Thymus (tissue), 11 donors: ENCODE data around the gene MIER3. TPM values are rescaled to one million over a fixed set of nuclear protein-coding genes. Genes with fewer than 3 reads are reported as not detected.
"Not testable (repeated sequence)": the region's sequence is repeated elsewhere in the genome, so short reads cannot be mapped to it uniquely, and the experiment has no call there.

Experiments
- DNase-seq, 9 donors: peaks; one replicate each; pipeline ENCODE4 v3.0.0-alpha.2; 2013; ENCODE audit warnings: low spot score in 9 of 9, low read depth in 6 of 9, missing footprints in 1 of 9
- H3K27ac ChIP-seq, 2 donors: one replicate each; pipeline ENCODE4 v1.5.1; 2013; ENCODE audit warnings: control low read depth in 1 of 2, low read depth in 1 of 2, low read length in 1 of 2, mild to moderate bottlenecking in 1 of 2, moderate library complexity in 1 of 2
- H3K27me3 ChIP-seq, 2 donors: one replicate each; pipeline ENCODE4 v1.5.1; 2013; ENCODE audit warnings: low read length in 1 of 2; ENCODE audit not compliant: control insufficient read depth in 2 of 2, insufficient read depth in 1 of 2
- H3K36me3 ChIP-seq, 2 donors: one replicate each; pipeline ENCODE4 v1.5.1; 2013; ENCODE audit warnings: low read length in 1 of 2, mild to moderate bottlenecking in 1 of 2, moderate library complexity in 1 of 2; ENCODE audit not compliant: control insufficient read depth in 2 of 2, insufficient read depth in 2 of 2
- H3K4me1 ChIP-seq, 2 donors: one replicate each; pipeline ENCODE4 v1.5.1; 2013; ENCODE audit warnings: low read length in 2 of 2; ENCODE audit not compliant: control insufficient read depth in 2 of 2, insufficient read depth in 2 of 2
- H3K4me3 ChIP-seq, 2 donors: one replicate each; pipeline ENCODE4 v1.5.1; 2013; ENCODE audit warnings: low read length in 2 of 2, control low read depth in 1 of 2, mild to moderate bottlenecking in 1 of 2
- H3K9me3 ChIP-seq, 2 donors: one replicate each; pipeline ENCODE4 v1.5.1; 2013; ENCODE audit warnings: low read length in 1 of 2, mild to moderate bottlenecking in 1 of 2; ENCODE audit not compliant: control insufficient read depth in 2 of 2, insufficient read depth in 1 of 2
- WGBS: extraction: QIAGEN DNeasy Blood & Tissue Kit; methylation state at CpG from one replicate; pipeline ENCODE4 v1.1.7; 2013; 5-methylcytosine and 5-hydroxymethylcytosine counted together
- polyA plus RNA-seq: library from polyadenylated mRNA; stranded (reverse); fragments of 200-250 nt; gene quantifications from one replicate; pipeline ENCODE4 v1.2.3, GENCODE V29; 2013
- total RNA-seq: library from RNA; stranded (reverse); fragments of 120-200 nt; gene quantifications from one replicate; pipeline ENCODE4 v1.2.4, GENCODE V29; 2013
- donor health status: healthy.

Gene MIER3
- total and polyA plus RNA-seq, 2 donors = 13.6 to 26.3 TPM

DNA sequence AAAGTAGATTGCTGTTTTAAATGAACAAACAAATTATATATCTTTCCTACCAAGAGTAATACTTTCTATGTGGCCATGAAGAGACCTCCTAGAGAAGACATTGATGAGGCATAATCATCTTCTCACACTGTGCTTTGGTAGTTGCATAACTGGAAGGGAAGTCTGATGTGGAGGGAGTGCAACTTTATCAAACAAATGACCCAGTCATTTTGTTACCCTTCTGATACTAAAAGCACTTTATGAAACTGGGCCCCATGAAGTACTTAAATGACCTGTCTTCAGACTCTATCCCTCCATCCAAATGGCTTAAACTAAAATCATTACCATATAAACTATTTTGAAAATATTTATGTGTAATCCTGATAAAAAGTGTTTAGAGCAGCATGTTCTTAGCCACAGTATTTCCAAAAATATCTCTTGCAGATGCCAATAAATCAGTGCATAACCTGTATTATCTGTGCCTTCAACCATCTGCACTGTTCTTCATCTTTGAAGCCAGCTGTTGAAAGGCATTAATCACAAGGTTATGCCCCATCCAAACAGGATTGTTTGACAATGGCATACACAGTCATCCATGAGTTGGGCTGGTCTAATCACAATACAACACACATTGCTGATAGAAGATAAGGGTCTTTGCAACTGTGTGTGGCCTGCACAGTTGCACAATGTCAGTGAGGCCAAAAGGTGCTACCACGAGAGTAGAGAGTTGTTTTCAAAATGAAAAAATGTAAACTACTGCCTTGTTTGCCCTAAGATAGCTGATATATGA, 31.9 kb upstream of the MIER3 start:
- Histone ChIP-seq H3K9me3 (no peaks in the 10 kb centered on the region), H3K4me1 (peaks cover 5 to 24% of the 10 kb centered on the region in 2 donors), H3K27ac (no peak overlapping the region), H3K4me3 (no peak overlapping the region), H3K36me3 (no peaks in the 10 kb centered on the region), H3K27me3 (no peaks in the 10 kb centered on the region)
- 22% methylated on average over 1 of the region's 1 CpG for WGBS
- DNase-seq = no peak

DNA sequence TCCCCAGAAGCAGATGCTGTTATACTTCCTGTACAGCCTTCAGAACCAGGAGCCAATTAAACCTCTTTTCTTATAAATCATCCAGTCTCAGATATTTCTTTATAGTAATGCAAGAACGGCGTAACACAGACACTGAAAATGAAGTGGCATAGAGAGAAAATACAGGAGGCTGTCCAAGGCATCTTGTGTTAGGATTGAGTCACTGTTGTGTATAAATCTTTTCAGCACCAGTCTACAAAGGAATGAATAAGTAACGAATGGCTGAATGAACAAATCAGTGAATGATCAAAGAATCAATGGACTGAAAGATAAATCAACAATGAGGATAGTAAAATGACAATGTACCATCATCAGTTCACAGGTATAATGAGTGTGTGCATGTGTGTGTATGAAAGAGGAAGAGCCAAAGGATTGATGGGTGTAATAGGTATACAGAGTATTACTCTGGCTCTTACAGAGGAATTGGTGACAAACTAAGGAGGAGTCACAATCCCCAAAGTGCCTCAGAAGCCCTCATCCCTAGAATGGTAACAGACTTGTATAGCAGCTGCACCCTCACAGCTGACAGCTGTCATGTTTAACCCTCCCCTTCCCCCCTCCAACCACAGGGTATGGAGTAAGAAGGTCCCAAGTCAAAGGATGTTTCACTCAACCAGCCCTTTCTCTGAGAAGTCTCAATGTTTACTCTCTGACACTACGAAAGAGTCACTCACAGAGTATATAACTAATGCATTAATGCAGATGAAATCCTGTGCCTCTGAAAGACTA, 29.8 kb upstream of the MIER3 start:
- Histone ChIP-seq H3K9me3 (no peaks in the 10 kb centered on the region), H3K27me3 (no peaks in the 10 kb centered on the region), H3K27ac (no peak overlapping the region), H3K4me1 (peaks cover 5 to 24% of the 10 kb centered on the region in 2 donors), H3K36me3 (no peaks in the 10 kb centered on the region), H3K4me3 (no peak overlapping the region)
- peak; percentile 38 to 86 (median 58) for DNase-seq
- 88% methylated on average over 4 of the region's 4 CpGs for WGBS

DNA sequence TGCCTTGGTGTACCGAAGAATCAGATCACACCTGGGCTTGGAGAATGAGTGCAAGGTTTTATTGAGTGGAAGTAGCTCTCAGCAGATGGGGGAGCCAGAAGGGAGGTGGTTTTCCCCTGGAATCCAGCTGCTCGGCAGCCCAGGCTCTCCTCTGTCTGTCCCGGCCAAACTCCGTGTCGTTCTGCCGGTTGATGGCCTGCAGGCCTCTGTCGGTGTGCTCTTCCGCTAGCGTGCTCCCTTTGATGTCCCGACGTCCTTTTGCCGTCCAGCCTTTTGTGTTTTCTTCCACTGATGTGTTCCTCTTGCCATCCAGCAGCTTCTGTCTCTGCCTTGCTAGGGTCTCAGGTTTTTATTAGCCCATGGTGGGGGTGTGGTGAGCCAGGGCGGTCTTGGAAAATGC, 28.0 kb upstream of the MIER3 start:
- 97% methylated on average over 13 of the region's 13 CpGs for WGBS
- peaks cover 5 to 24% of the 10 kb centered on the region in 2 donors for H3K4me1 ChIP-seq
- no peak overlapping the region for H3K4me3 ChIP-seq
- H3K27ac ChIP-seq = no peak overlapping the region
- DNase-seq = no peak
- no peaks in the 10 kb centered on the region for H3K27me3 ChIP-seq
- no peaks in the 10 kb centered on the region for H3K36me3 ChIP-seq
- no peaks in the 10 kb centered on the region for H3K9me3 ChIP-seq

GRCh38 chr5:56979526-56979925, 27.6 kb upstream of the MIER3 start:
- not testable (repeated sequence) for H3K27me3 ChIP-seq, H3K27ac ChIP-seq, DNase-seq, H3K4me3 ChIP-seq, H3K36me3 ChIP-seq, H3K9me3 ChIP-seq
- 84% methylated on average over 5 of the region's 5 CpGs for WGBS
- peaks cover 5 to 20% of the 10 kb centered on the region in 2 donors for H3K4me1 ChIP-seq

- 80% methylated on average over 2 of the region's 2 CpGs for WGBS
- DNase-seq = no peak
- H3K9me3 ChIP-seq = no peaks in the 10 kb centered on the region
- H3K36me3 ChIP-seq = no peaks in the 10 kb centered on the region
- no peak overlapping the region for H3K27ac ChIP-seq
- H3K4me3 ChIP-seq = no peak overlapping the region
- H3K4me1 ChIP-seq = peaks cover 5 to 15% of the 10 kb centered on the region in 2 donors
- no peaks in the 10 kb centered on the region for H3K27me3 ChIP-seq
Observed at GRCh38 chr5:56977822-56978221, 25.9 kb upstream of the MIER3 start.

- H3K9me3 ChIP-seq = no peaks in the 10 kb centered on the region
Observed at GRCh38 chr5:56977021-56977420, 25.1 kb upstream of the MIER3 start.

GRCh38 chr5:56974241-56974640, 22.3 kb upstream of the MIER3 start:
- Histone ChIP-seq H3K4me3 (no peak overlapping the region), H3K9me3 (no peaks in the 10 kb centered on the region), H3K4me1 (no peaks in the 10 kb centered on the region), H3K27me3 (no peaks in the 10 kb centered on the region), H3K27ac (no peak overlapping the region), H3K36me3 (no peaks in the 10 kb centered on the region)
- 94% methylated on average over 2 of the region's 2 CpGs for WGBS
- no peak for DNase-seq

More at GRCh38 chr5:56977021-56977420, 25.1 kb upstream of the MIER3 start:
- DNase-seq = no peak
- WGBS = 99% methylated on average over 3 of the region's 3 CpGs
- Histone ChIP-seq H3K27ac (no peak overlapping the region), H3K36me3 (no peaks in the 10 kb centered on the region), H3K4me3 (no peak overlapping the region), H3K4me1 (peaks cover 3 to 9% of the 10 kb centered on the region in 2 donors), H3K27me3 (no peaks in the 10 kb centered on the region)

DNA sequence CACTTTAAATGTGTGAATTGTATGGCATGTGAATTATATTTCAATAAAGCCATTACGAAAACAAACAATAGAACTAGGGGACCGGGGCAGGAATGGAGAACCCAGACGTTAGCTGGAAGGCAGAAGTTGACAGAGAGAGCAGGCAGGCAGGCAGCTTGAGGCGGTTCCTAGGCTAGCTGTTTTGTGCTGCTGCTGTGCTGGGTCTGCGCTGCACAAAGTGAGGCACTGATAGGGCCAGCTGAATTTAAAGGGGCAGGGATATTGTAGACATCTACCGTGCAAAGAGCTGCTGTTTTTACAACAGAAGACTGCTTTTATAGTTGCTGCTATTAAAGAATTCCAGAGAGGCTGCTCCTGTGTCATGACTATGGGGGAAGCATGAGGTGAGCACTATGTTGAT, 21.6 kb upstream of the MIER3 start:
- WGBS = 78% methylated on average over 6 of the region's 6 CpGs
- no peak for DNase-seq
- no peaks in the 10 kb centered on the region for H3K36me3 ChIP-seq
- no peak overlapping the region for H3K27ac ChIP-seq
- H3K4me1 ChIP-seq = no peaks in the 10 kb centered on the region
- H3K27me3 ChIP-seq = no peaks in the 10 kb centered on the region
- no peaks in the 10 kb centered on the region for H3K9me3 ChIP-seq
- no peak overlapping the region for H3K4me3 ChIP-seq

DNA sequence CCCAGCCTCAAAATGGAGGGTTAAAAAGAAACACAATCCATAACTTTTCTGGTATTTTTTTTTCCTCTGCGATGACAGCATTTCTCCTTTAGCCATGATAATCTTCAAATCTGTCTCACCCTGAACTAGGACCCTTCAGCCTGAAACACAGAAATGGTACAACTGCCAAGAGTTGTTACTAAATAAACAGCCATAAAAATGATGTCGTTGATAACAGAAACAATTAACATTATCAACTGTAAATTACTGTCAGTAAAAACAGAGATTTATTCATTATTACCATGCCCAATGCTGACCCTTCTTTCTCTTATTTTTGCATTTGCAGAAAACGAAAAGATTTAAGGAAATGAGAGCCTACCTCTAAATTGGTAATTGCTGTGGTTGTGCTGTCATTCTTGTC, 19.4 kb upstream of the MIER3 start:
- H3K4me1 ChIP-seq = no peaks in the 10 kb centered on the region
- H3K27ac ChIP-seq = no peak overlapping the region
- no peak for DNase-seq
- no peaks in the 10 kb centered on the region for H3K9me3 ChIP-seq
- H3K36me3 ChIP-seq = no peaks in the 10 kb centered on the region
- H3K27me3 ChIP-seq = no peaks in the 10 kb centered on the region
- 76% methylated on average over 3 of the region's 3 CpGs for WGBS
- H3K4me3 ChIP-seq = no peak overlapping the region
